Stomach (tissue), 9 donors: ENCODE data around the gene B3GNT3. TPM values are rescaled to one million over a fixed set of nuclear protein-coding genes. Genes with fewer than 3 reads are reported as not detected.

ENCODE experiments used
- DNase-seq, 2 donors: peaks; one replicate each; pipeline versions ENCODE4 v3.0.0 to v3.0.0-alpha.2; 2013 to 2019
- H3K27ac ChIP-seq, 5 donors: fragments of 200-600 bp in 4 of 5; sonication (generic) in 4 of 5; one replicate each; pipeline ENCODE4 v1.5.1; 2013 to 2019; ENCODE audit warnings: mild to moderate bottlenecking in 1 of 5, moderate library complexity in 1 of 5
- H3K27me3 ChIP-seq, 3 donors: fragments of 200-600 bp; sonication (generic); one replicate each; pipeline ENCODE4 v1.5.1; 2017 to 2019; ENCODE audit warnings: mixed run types in 1 of 3
- H3K36me3 ChIP-seq, 4 donors: fragments of 200-600 bp; sonication (generic); 1 replicate in 3 of 4; 2 replicates in 1 of 4; pipeline ENCODE4 v1.5.1; 2016 to 2019
- H3K4me1 ChIP-seq, 4 donors: fragments of 200-600 bp; sonication (generic); one replicate each; pipeline ENCODE4 v1.5.1; 2016 to 2019
- H3K4me3 ChIP-seq, 4 donors: fragments of 200-600 bp; sonication (generic) in 3 of 4; one replicate each; pipeline ENCODE4 v1.5.1; 2016 to 2019; ENCODE audit warnings: mild to moderate bottlenecking in 1 of 4
- H3K9me3 ChIP-seq, 4 donors: fragments of 200-600 bp; sonication (generic); one replicate each; pipeline ENCODE4 v1.5.1; 2016 to 2019
- CTCF ChIP-seq, 7 experiments: fragments of 450-650 bp in 4 of 7; fragments of 200-600 bp in 3 of 7; sonication (generic) in 3 of 7; IDR thresholded peaks; one replicate each; pipeline ENCODE4 v1.5.1; 2016 to 2019; ENCODE audit warnings: antibody characterized with exemption in 7 of 7, control low read depth in 2 of 7, mild to moderate bottlenecking in 1 of 7
- EP300 ChIP-seq: sonication (generic); formaldehyde crosslinking; IDR thresholded peaks from one replicate; pipeline ENCODE4 v1.6.1; 2017; ENCODE audit warnings: antibody characterized with exemption
- POLR2A ChIP-seq, 4 donors: fragments of 450-650 bp; IDR thresholded peaks; one replicate each; pipeline ENCODE4 v1.6.1; 2016; ENCODE audit warnings: antibody characterized with exemption in 4 of 4, control low read depth in 2 of 4, mild to moderate bottlenecking in 1 of 4, moderate library complexity in 1 of 4
- POLR2AphosphoS5 ChIP-seq, 3 donors: sonication (generic); formaldehyde crosslinking; IDR thresholded peaks; one replicate each; pipeline ENCODE4 v1.6.1; 2016; ENCODE audit warnings: antibody characterized with exemption in 3 of 3
- WGBS, 5 donors: extraction: QIAGEN DNeasy Blood & Tissue Kit in 3 of 5; methylation state at CpG; one replicate each; pipeline versions ENCODE4 v1.1.5 to v1.1.7; 2013 to 2018; 5-methylcytosine and 5-hydroxymethylcytosine counted together
- intact Hi-C: fragments of 100-400 bp; cut with DNase I; formaldehyde crosslinking; loops from one replicate; pipeline ENCODE4 v1.15.1; 2023; ENCODE audit warnings: low total_unique reads
- polyA plus RNA-seq, 3 donors: library from polyadenylated mRNA; stranded (reverse); fragments of 200-250 nt; gene quantifications; one replicate each; pipeline ENCODE4 v1.2.3, GENCODE V29; 2013
- total RNA-seq, 5 donors: library from RNA; depleted of rRNA; stranded (reverse); fragments of >200 nt; gene quantifications; one replicate each; pipeline versions ENCODE4 v1.1.0 to v1.2.3, GENCODE V29; 2014 to 2016
- donor health status: healthy with polysubstance abuse.
- donor health status: Bipolar disorder and iron deficiency.
- donor health status: healthy.

The B3GNT3 gene
- total and polyA plus RNA-seq, 8 donors: 11.3 to 117 (median 20.2) TPM

- H3K9me3 ChIP-seq: no peaks in the 10 kb centered on the region
- H3K36me3 ChIP-seq: peaks cover 0 to 34% (median 15%) of the 10 kb centered on the region in 4 donors
- no peak for DNase-seq
- H3K4me1 ChIP-seq: peaks cover 18 to 51% (median 29%) of the 10 kb centered on the region in 4 donors
- H3K27ac ChIP-seq: no peak overlapping the region
- intact Hi-C loops: no loop called here
- 83 to 87% (median 85%) methylated on average over 14 of the region's 14 CpGs for WGBS, 5 donors
- peaks cover 0 to 81% (median 4%) of the 10 kb centered on the region in 3 donors for H3K27me3 ChIP-seq
- TF ChIP-seq POLR2AphosphoS5 (IDR thresholded peaks at IDR 0.05) (no peak), POLR2A (IDR thresholded peaks at IDR 0.05) (no peak), EP300 (no peak), CTCF (IDR thresholded peaks at IDR 0.05) (no peak)
- H3K4me3 ChIP-seq: no peak overlapping the region
Observed at GRCh38 chr19:17843908-17844490, 49.1 kb downstream of the B3GNT3 start.

GRCh38 chr19:17846146-17846545 lies 51.2 kb downstream of the B3GNT3 start:
- Histone ChIP-seq H3K27ac (peak overlapping the region in 2 of 5 donors; percentile 88 to 90), H3K4me3 (peak overlapping the region in 2 of 4 donors; percentile 20 to 35), H3K9me3 (no peaks in the 10 kb centered on the region), H3K27me3 (peaks cover 0 to 67% (median 4%) of the 10 kb centered on the region in 3 donors), H3K36me3 (peaks cover 0 to 16% (median 7%) of the 10 kb centered on the region in 4 donors), H3K4me1 (peaks cover 18 to 70% (median 27%) of the 10 kb centered on the region in 4 donors)
- WGBS, 5 donors: 70 to 85% (median 78%) methylated on average over 8 of the region's 8 CpGs
- DNase-seq: no peak
- TF ChIP-seq CTCF (IDR thresholded peaks at IDR 0.05): no peak
- intact Hi-C loops: no loop called here

GRCh38 chr19:17847538-17848366 lies 52.8 kb downstream of the B3GNT3 start, which contains the start of gene JAK3:
Gene JAK3, minus strand, starts transcription at chr19:17847982. Its CDS starts 3,565 bp downstream, at chr19:17844417.
- H3K27me3 ChIP-seq: peaks cover 0 to 51% (median 4%) of the 10 kb centered on the region in 3 donors
- WGBS, 5 donors: 7 to 15% (median 11%) methylated on average over 33 to 40 of the region's 40 CpGs
- intact Hi-C loops: no loop called here
- peaks cover 5 to 54% (median 12%) of the 10 kb centered on the region in 4 donors for H3K4me1 ChIP-seq
- H3K4me3 ChIP-seq: peak within 1 kb of the TSS; percentile 35 to 44 (median 40)
- H3K36me3 ChIP-seq: peaks cover 0 to 6% (median 0%) of the 10 kb centered on the region in 4 donors
- no peaks in the 10 kb centered on the region for H3K9me3 ChIP-seq
- DNase-seq: peak; percentile 52 to 89
- H3K27ac ChIP-seq: peak within 1 kb of the TSS; percentile 65 to 90 (median 78)
- TF ChIP-seq EP300 (no peak), POLR2AphosphoS5 (IDR thresholded peaks at IDR 0.05) (peak in 2 of 3 donors; percentile 42 to 45), POLR2A (IDR thresholded peaks at IDR 0.05) (no peak)

GRCh38 chr19:17848595-17849292 lies 53.8 kb downstream of the B3GNT3 start:
- Histone ChIP-seq H3K27ac (peak overlapping the region; percentile 65 to 90 (median 78)), H3K36me3 (no peaks in the 10 kb centered on the region), H3K4me3 (no peak overlapping the region), H3K27me3 (peaks cover 0 to 42% (median 4%) of the 10 kb centered on the region in 3 donors), H3K4me1 (peaks cover 5 to 45% (median 9%) of the 10 kb centered on the region in 4 donors), H3K9me3 (no peaks in the 10 kb centered on the region)
- WGBS, 5 donors: 65 to 82% (median 77%) methylated on average over 14 of the region's 14 CpGs
- intact Hi-C loops: no loop called here
- no peak for DNase-seq
- TF ChIP-seq POLR2A (IDR thresholded peaks at IDR 0.05): no peak
- no peak for TF ChIP-seq POLR2AphosphoS5 (IDR thresholded peaks at IDR 0.05)
- TF ChIP-seq EP300: no peak
- TF ChIP-seq CTCF (IDR thresholded peaks at IDR 0.05): no peak
